ENCODE measurements around the gene RHBDD1. TPM values are rescaled to one million over a fixed set of nuclear protein-coding genes. Genes with fewer than 3 reads are reported as not detected.

The RHBDD1 gene
- total and polyA plus RNA-seq, 2 donors = 15.1 to 73.5 TPM

- no peaks in the 10 kb centered on the region for H3K4me1 ChIP-seq (ENCODE audit: insufficient read depth)
- 84% methylated on average over 2 of the region's 2 CpGs for WGBS
- H3K27ac ChIP-seq (ENCODE audit: low read depth) = no peak overlapping the region
- no peaks in the 10 kb centered on the region for H3K36me3 ChIP-seq (ENCODE audit: insufficient read depth)
- DNase-seq (ENCODE audit: extremely low spot score) = no peak
- H3K4me3 ChIP-seq (ENCODE audit: low read depth, low read length) = no peak overlapping the region
Observed at GRCh38 chr2:227020416-227020815, 184.6 kb downstream of the RHBDD1 start.

- Histone ChIP-seq H3K4me3 (ENCODE audit: low read depth, low read length) (no peak overlapping the region), H3K27ac (ENCODE audit: low read depth) (no peak overlapping the region), H3K36me3 (ENCODE audit: insufficient read depth) (no peaks in the 10 kb centered on the region), H3K4me1 (ENCODE audit: insufficient read depth) (no peaks in the 10 kb centered on the region)
- WGBS = 60% methylated on average over 3 of the region's 3 CpGs
- DNase-seq (ENCODE audit: extremely low spot score) = no peak
Observed at GRCh38 chr2:227022608-227023007, 186.8 kb downstream of the RHBDD1 start.

GRCh38 chr2:227025510-227025909, 189.7 kb downstream of the RHBDD1 start:
- Histone ChIP-seq H3K4me1 (ENCODE audit: insufficient read depth) (no peaks in the 10 kb centered on the region), H3K4me3 (ENCODE audit: low read depth, low read length) (no peak overlapping the region), H3K27ac (ENCODE audit: low read depth) (no peak overlapping the region), H3K36me3 (ENCODE audit: insufficient read depth) (no peaks in the 10 kb centered on the region)
- WGBS = 85% methylated on average over 2 of the region's 2 CpGs
- no peak for DNase-seq (ENCODE audit: extremely low spot score)

- 85% methylated on average over 3 of the region's 3 CpGs for WGBS
- DNase-seq (ENCODE audit: extremely low spot score) = no peak
- H3K36me3 ChIP-seq (ENCODE audit: insufficient read depth) = no peaks in the 10 kb centered on the region
Observed at GRCh38 chr2:227029426-227030105, 193.7 kb downstream of the RHBDD1 start.

GRCh38 chr2:227030789-227031188, 194.9 kb downstream of the RHBDD1 start:
- Histone ChIP-seq H3K27ac (ENCODE audit: low read depth) (no peak overlapping the region), H3K36me3 (ENCODE audit: insufficient read depth) (no peaks in the 10 kb centered on the region), H3K4me1 (ENCODE audit: insufficient read depth) (no peaks in the 10 kb centered on the region), H3K4me3 (ENCODE audit: low read depth, low read length) (no peak overlapping the region)
- DNase-seq (ENCODE audit: extremely low spot score) = no peak
- 93% methylated on average over 2 of the region's 2 CpGs for WGBS

More at GRCh38 chr2:227029426-227030105, 193.7 kb downstream of the RHBDD1 start:
- Histone ChIP-seq H3K4me3 (ENCODE audit: low read depth, low read length) (no peak overlapping the region), H3K4me1 (ENCODE audit: insufficient read depth) (no peaks in the 10 kb centered on the region), H3K27ac (ENCODE audit: low read depth) (no peak overlapping the region)

- no peak for DNase-seq (ENCODE audit: extremely low spot score)
- Histone ChIP-seq H3K36me3 (ENCODE audit: insufficient read depth) (no peaks in the 10 kb centered on the region), H3K27ac (ENCODE audit: low read depth) (no peak overlapping the region), H3K4me1 (ENCODE audit: insufficient read depth) (no peaks in the 10 kb centered on the region), H3K4me3 (ENCODE audit: low read depth, low read length) (no peak overlapping the region)
- 56% methylated on average over 3 of the region's 3 CpGs for WGBS
Observed at GRCh38 chr2:227031379-227031778, 195.5 kb downstream of the RHBDD1 start.

- no peak overlapping the region for H3K27ac ChIP-seq (ENCODE audit: low read depth)
Observed at GRCh38 chr2:227033471-227034148, 197.8 kb downstream of the RHBDD1 start.

GRCh38 chr2:227035711-227036367, 200.0 kb downstream of the RHBDD1 start:
- 35% methylated on average over 7 of the region's 7 CpGs for WGBS

More at GRCh38 chr2:227033471-227034148, 197.8 kb downstream of the RHBDD1 start:
- 41% methylated on average over 16 of the region's 16 CpGs for WGBS
- H3K36me3 ChIP-seq (ENCODE audit: insufficient read depth) = no peaks in the 10 kb centered on the region
- no peak overlapping the region for H3K4me3 ChIP-seq (ENCODE audit: low read depth, low read length)
- no peak for DNase-seq (ENCODE audit: extremely low spot score)
- no peaks in the 10 kb centered on the region for H3K4me1 ChIP-seq (ENCODE audit: insufficient read depth)

GRCh38 chr2:227036527-227036926, 200.7 kb downstream of the RHBDD1 start:
- no peak for DNase-seq (ENCODE audit: extremely low spot score)
- Histone ChIP-seq H3K4me3 (ENCODE audit: low read depth, low read length) (no peak overlapping the region), H3K36me3 (ENCODE audit: insufficient read depth) (no peaks in the 10 kb centered on the region), H3K27ac (ENCODE audit: low read depth) (no peak overlapping the region), H3K4me1 (ENCODE audit: insufficient read depth) (no peaks in the 10 kb centered on the region)
- 88% methylated on average over 3 of the region's 3 CpGs for WGBS

More at GRCh38 chr2:227035711-227036367, 200.0 kb downstream of the RHBDD1 start:
- Histone ChIP-seq H3K27ac (ENCODE audit: low read depth) (no peak overlapping the region), H3K4me1 (ENCODE audit: insufficient read depth) (no peaks in the 10 kb centered on the region), H3K36me3 (ENCODE audit: insufficient read depth) (no peaks in the 10 kb centered on the region), H3K4me3 (ENCODE audit: low read depth, low read length) (no peak overlapping the region)
- no peak for DNase-seq (ENCODE audit: extremely low spot score)

- WGBS = 52% methylated on average over 1 of the region's 1 CpG
- Histone ChIP-seq H3K4me3 (ENCODE audit: low read depth, low read length) (no peak overlapping the region), H3K36me3 (ENCODE audit: insufficient read depth) (no peaks in the 10 kb centered on the region), H3K27ac (ENCODE audit: low read depth) (no peak overlapping the region), H3K4me1 (ENCODE audit: insufficient read depth) (no peaks in the 10 kb centered on the region)
- no peak for DNase-seq (ENCODE audit: extremely low spot score)
Observed at GRCh38 chr2:227038550-227039189, 202.8 kb downstream of the RHBDD1 start.

- Histone ChIP-seq H3K4me1 (ENCODE audit: insufficient read depth) (no peaks in the 10 kb centered on the region), H3K4me3 (ENCODE audit: low read depth, low read length) (no peak overlapping the region), H3K36me3 (ENCODE audit: insufficient read depth) (no peaks in the 10 kb centered on the region), H3K27ac (ENCODE audit: low read depth) (no peak overlapping the region)
- DNase-seq (ENCODE audit: extremely low spot score) = no peak
- 64% methylated on average over 3 of the region's 3 CpGs for WGBS
Observed at GRCh38 chr2:227043981-227044380, 208.1 kb downstream of the RHBDD1 start.

All from urinary bladder (tissue), 4 donors.